LoVo (cell line): ENCODE measurements around the gene G3BP2.
"Not testable (repeated sequence)": the region's sequence is repeated elsewhere in the genome, so short reads cannot be mapped to it uniquely, and the experiment has no call there.

Source experiments
- DNase-seq: peaks from one replicate; pipeline ENCODE4 v3.0.0-alpha.2; 2016; ENCODE audit warnings: low spot score

G3BP2 gene

GRCh38 chr4:75683482-75684155 is 10.4 kb upstream of the G3BP2 start:
- DNase-seq: no peak

GRCh38 chr4:75679876-75680575 is 6.8 kb upstream of the G3BP2 start:
- no peak for DNase-seq

DNA sequence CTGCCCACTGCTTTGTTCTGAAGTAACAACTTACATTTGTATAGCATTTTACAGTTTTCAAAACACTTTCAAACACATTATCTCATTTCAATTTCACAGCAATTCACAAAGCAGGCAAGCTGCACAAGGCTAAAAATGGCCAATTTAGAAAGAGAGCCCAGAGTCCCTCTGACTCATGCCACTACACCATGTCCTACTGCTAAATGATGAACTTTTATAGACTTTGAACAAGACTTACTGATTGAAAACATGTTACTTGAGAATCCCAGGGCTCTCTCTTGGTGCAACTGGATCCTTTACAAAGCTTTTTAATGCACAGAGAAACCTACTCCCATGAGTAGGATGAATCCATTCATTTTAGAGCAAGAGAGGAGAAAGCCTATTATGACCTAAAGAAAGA is 5.8 kb upstream of the G3BP2 start:
- DNase-seq: no peak

DNA sequence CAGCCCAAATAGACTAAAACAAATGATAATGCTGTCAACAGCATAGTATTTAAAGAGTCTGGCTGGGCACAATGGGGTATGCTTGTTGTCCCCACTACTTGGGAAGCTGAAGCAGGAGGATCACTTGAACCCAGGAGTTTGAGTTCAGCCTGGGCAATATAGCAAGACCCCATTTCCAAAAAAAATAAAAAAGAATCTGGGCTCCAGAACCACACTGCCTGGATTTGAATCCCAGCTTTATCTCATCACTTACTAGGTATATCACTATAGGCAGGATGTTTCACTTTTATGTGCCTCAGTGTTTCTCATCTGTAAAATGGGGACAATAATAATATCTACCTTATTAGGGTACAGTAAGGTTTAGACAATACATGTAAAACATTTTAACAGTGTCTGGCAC is 5.3 kb upstream of the G3BP2 start:
- no peak for DNase-seq

DNA sequence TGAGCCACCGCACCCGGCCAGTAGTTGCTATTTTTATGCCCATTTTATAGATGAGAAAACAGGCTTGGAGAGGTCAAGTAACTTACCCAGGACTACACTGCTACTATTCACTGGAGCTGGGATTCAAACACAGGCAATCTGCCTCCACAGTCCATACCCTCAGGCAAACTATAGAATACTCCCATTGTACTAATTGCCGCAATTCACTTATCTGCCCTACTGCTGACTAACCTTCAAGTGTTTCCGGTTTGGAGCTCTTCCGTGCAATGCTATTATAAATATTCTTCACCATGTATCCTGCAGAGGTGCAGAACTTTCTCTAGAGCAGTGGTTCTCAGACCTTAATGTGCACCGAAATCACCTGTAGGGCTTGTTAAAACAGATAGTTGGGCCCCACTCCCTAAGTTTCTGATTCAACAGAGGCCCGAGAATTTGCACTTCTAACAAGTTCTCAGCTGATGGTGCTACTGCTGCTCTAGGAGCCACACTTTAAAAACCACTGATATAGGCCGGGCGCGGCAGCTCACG is 1.9 kb upstream of the G3BP2 start:
- DNase-seq: no peak

GRCh38 chr4:75673959-75674328 is 733 bp upstream of the G3BP2 start:
- DNase-seq: no peak

GRCh38 chr4:75672461-75673026 is 667 bp downstream of the G3BP2 start:
- peak; percentile 44 for DNase-seq

DNA sequence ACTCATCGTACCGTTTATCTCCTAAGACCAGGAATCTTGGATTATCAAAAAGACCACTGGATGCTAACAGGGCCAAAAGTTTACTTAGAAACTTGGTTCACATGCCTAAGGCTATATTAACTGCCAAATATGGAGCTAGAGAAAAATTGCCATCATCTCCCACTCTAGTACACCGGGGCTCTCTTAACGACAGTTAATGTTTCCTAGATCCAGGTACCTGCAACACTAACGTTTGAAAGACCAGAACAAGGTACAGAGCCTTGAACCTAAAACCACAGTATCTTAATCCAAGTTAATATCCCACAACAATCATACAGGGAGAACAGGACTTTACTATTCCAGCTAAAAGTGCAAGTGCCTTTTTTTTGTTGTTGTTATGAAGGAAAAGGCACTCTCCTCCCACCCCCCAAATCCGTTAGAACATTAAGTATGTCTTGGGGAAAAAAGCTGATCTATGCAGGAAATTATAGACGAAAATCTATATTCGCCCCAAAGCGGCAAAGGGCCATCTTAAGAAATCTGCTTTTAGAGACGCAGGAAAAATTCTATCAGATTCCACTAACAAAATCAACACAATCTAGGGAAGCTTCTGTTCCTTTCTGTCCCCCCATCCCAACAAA is 1.3 kb downstream of the G3BP2 start:
- DNase-seq: no peak

- DNase-seq: no peak
Measured at GRCh38 chr4:75668596-75668995, 4.6 kb downstream of the G3BP2 start.

- DNase-seq: not testable (repeated sequence)
Measured at GRCh38 chr4:75667636-75668035, 5.6 kb downstream of the G3BP2 start.

GRCh38 chr4:75666299-75666698 is 6.9 kb downstream of the G3BP2 start:
- DNase-seq: no peak

DNA sequence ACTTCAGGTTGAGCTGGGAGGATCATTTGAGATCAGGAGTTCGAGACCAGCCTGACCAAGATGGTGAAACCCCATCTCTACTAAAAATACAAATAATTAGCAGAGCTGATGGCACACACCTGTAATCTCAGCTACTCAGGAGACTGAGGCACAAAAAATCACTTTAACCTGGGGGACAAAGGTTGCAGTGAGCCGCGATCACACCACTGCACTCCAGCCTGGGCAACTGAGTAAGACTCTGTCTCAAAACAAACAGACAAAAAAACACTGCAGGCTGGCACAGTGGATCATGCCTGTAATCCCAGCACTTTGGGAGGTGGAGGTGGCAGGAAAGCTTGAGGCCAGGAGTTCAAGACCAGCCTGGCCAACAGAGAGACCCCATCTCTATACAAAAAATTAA is 8.6 kb downstream of the G3BP2 start:
- DNase-seq: not testable (repeated sequence)

GRCh38 chr4:75662626-75663025 is 10.6 kb downstream of the G3BP2 start:
- DNase-seq: no peak

DNA sequence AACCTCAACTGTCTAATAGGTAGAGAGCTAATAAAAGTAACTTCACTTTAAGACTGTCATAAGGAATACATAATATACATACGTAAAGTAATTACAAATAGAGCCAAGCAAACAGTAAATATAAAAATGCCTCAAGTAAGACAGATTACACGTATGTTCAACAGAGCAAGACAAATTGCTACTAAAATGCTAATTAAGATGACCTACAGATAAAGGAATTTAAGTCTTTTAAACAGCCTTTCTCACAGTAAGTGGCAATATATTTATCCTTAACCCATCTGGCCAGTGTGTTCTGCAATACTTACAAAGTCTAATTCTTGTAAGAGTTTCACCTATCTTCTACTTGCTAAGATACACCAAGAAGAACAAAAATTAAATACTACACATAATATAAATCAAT is 12.7 kb downstream of the G3BP2 start:
- DNase-seq: no peak

DNA sequence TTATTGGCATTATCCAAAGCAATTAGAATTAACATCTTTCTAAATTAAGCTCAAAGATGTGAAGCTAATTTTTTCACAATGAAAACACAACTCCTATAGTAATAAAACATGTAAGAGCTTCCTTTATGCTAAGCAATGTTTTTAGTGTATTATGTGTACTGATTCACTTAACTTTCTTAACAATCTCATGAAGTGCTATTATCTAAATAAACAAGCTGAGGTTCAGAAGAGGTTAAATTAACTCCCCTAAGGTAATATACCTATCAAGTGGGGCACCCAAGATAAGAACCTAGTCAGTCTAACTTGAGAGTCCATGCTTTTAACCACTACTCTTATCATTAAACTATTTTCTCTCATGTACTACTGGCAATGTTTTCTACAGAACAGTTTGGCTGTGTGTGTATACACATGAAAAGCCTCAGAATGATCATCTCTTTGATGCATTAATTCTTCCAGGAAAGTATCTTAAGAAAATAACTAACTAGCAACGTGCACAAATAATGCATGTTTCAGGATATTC is 13.6 kb downstream of the G3BP2 start:
- no peak for DNase-seq

GRCh38 chr4:75658876-75659275 is 14.3 kb downstream of the G3BP2 start:
- no peak for DNase-seq

GRCh38 chr4:75655562-75655961 is 17.6 kb downstream of the G3BP2 start:
- DNase-seq: no peak

DNA sequence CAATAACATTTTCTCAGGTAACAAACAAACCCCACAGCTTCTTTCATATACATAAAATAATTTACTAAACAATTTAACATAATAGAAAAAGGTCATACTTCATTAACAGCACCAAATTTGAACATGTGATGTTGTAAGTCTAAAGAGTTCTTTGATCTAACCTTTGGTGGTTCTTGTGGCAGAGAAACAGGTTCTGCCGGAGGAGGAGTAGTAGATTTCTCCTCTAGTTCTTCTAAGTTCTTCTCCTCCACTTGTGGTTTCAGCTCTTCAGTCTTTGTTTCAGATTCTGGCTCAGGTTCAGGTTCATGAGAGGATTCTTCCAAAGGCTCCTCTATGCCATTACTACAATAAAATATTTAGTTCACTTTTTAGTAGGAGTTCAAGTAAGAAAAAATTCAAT is 18.3 kb downstream of the G3BP2 start:
- no peak for DNase-seq

GRCh38 chr4:75653845-75654503 is 19.2 kb downstream of the G3BP2 start:
- no peak for DNase-seq

GRCh38 chr4:75644095-75644494 is 29.1 kb downstream of the G3BP2 start:
- no peak for DNase-seq

DNA sequence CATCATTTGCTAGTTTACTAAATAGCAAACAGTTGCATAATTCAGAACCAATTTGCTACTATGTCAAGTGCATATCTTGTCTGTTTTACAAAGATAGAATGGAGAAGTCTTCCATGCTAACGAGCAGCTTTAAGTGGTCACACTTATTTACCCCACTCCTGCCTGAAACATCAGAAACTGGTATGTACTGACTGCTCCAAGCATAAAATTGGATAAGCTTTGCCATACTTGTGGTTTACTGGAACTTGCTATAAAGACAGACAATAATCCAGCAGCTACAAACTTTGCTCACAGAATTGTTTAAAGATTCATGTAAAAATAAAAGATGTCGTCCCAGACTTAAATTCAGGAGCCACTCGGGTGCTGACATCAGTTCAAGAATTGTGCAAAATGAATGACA is 29.6 kb downstream of the G3BP2 start:
- DNase-seq: no peak

- no peak for DNase-seq
Measured at GRCh38 chr4:75639124-75639695, 34.0 kb downstream of the G3BP2 start.
